Glomerular visceral epithelial cell (primary cell): ENCODE measurements around the gene COPS3.

Experiments used
- DNase-seq: peaks from one replicate; pipeline ENCODE4 v3.0.0-alpha.2; 2016; ENCODE audit errors: extremely low spot score

COPS3 gene

DNA sequence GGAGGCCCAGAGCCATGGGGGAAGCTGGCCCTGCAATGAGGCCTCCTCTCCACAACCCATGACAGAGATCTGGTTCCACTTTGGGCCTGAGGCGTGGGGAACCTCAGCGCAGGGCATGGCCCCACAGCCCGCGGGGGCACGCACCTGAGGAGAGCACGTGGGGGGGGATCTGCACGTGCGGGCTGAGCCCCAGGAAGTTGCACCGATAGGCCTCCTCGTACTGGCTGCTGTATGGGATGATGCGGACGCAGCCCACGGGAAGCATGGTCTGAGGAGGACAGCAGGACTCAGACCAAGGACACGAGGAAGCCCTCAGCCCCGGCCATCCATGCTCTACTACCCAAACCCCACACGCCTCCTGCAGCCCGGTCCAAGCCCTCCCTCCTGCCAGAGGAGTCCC is 64.8 kb downstream of the COPS3 start:
- DNase-seq = no peak

DNA sequence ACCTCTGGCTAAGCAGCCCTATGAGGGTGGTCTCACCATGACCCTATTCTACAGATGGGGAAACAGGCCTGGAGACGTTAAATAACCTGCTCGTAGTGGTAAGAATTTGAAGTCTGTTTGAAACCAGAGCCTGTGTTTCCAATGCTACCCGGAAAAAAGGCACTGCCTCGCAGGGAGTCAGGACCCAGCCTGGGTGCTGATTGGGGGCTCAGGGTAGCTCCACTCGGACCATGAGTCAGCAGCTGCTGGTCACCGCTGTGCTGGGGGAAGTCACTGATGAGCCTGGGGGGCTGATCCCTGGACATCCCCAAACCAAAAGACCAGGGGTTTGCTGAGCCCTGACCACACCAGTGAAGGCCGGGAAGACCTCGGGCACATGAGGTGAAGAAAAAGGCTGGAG is 65.5 kb downstream of the COPS3 start:
- DNase-seq = no peak

DNA sequence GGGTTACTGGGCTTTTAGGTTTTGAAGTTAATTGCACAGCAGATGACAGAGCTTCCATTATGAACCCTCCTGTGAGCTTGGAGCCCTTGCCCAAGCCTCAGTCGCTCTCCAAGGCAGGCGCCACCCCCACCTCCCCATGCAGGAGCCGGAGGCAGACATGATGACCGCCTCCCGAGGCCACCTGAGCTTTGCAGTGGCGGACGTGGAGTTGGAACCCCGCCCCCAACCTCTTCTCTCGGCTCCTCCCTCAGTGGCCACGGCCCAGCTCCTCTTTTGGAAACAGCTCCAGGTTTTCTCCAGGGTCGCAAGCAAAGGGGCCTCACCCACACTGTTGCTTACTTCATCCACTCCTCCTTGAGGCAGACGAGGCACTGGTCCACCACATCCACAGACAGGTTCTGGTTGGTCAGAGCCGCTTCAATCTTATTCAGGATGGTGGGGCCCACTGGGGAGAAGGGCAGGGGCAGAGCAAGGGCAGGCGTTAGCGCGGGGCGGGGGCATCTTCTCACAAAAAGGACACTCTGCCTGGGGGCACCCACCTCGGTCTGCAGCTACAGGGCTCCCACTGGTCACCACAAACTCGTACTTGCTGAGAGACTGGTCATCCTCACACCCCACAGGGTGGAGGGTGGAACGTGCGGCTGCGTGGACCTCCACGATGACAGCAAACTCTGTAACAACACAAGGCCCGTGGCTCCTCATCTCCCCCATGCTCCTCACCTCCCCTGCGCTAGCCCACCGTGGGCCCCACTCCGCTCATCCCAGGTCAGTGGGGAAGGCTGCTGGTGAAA is 66.2 kb downstream of the COPS3 start:
- no peak for DNase-seq

DNA sequence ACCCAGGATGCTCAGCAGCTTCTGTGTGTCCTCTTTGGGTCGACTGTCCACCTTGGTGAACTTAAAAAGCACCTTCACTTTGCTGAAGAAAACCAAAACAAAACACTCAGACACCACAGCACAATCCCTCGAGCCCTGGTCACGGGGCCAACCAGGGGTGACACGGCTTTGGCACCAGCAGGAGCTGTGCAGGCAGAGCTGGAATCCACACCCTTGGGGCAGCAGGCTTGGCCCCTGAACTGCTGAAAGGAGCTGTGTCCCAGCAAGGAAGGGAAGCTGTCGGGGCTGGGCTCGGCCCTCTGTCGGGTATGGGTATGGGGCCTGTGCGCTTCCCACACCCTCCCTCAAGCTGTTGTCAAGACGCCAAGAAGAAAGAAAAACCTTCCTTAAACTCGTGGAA is 67.3 kb downstream of the COPS3 start:
- no peak for DNase-seq

DNA sequence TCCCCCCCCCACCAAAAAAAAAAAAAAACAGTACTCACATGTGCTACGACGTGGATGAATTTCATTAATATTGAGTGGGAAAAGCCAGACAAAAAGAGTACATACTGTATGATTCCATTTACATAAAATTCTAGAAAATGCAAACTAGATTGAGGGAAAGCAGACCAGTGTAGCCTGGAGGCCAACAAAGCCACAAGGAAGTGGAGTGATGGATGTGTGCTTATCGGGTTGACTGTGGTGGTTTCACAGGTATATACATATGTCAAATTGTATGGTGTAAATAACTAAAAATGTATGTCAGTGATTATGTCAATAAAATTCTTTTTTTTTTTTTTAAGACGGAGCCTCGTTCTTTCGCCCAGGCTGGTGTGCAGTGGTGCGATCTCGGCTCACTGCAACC is 73.0 kb downstream of the COPS3 start:
- DNase-seq = no peak

DNA sequence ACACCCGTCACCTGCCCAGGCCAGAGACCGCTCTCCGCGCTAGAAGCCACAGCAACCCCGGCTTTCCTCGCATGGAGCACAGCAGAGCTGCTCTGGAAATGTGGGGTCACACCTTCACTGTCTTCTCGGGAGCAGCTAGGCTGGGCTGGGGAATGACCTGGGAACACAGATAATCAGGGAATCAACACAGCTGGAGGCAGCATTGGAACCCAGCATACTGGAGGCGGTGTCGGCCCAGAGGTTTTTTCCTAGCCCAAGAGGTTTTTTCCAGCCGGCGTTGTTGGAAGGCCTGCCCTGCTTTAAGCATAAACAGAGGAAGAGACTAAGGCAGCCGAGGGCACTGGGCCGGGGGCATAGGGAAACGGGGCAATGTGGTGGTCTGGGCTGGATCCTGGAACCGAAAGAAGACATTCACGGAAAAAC is 74.1 kb downstream of the COPS3 start:
- DNase-seq = no peak

DNA sequence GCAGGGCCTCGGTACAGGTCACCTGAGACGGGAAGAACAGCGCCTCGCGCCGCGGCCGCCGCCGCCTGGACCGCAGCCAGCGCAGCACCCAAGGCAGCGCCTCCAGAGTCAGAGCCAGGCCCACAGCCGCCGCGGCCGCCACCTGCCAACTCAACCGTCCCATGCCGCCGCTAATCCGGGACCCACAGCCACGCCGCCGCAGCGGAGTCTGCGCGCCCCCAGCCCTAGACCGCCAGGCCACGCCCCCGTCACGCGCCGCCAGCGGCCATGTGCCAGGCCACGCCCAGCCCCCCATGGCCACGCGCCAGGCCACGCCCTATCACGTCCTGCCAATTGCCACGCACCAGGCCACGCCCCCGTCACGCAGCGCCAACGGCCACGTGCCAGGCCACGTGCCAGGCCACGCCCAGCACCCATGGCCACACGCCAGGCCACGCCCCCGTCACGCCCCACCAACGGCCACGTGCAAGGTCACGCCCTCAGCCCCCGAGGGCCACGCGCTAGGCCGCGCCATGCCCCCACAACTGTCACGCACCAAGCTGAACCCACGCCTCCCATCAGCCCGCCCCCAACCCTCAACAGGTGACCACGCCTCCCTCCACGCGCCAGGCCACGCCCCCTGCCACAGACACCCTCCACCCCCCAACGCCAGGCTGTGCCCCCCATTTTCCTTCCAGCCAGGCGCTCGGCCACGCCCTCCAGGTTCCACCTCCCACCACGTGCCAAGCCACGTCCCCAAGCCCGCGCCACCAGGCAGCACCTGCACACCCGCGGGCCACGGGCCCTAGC is 74.7 kb downstream of the COPS3 start, which contains the start of gene PLD6:
Gene PLD6, minus strand, starts transcription at position 210 of the 789 bp plus-strand sequence. Its CDS starts 47 bp downstream, at position 163.
- DNase-seq = peak; percentile 90

DNA sequence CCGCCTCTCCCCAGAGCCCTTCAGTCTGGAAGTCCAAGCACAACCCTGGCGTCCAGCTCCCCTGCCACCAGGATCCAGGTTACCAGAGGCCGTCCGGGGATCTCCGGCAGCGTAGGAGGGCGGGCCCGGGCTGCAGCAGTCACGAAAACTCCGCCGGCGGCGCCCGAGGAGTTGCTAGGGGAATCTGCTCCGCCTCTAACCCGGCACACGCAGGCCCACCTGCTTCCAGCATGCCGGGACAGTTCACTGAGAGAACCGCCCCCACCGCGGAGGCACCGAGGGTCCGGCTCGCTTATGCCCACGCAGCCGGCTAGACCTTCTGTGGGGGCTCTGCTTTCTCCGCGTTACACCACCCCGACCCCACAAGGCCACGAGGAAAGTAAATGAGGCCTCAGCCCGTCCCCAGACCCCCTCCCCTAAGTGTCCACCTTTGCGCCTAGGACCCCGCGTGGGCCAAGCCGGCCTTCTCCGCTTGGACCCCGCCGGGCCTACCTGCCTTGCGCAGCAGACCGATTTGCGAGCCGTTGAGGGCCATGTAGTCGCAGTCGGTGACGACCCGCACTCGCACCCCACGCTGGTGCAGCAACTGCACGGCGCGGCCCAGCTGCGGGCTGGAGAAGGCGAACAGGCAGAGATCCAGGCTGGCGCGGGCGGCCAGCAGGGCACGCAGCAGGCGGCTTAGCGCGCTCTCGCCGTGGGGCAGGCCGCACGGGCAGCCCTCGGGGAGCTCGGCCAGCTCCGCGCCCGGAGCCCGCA is 75.5 kb downstream of the COPS3 start:
- DNase-seq = peak; percentile 72

DNA sequence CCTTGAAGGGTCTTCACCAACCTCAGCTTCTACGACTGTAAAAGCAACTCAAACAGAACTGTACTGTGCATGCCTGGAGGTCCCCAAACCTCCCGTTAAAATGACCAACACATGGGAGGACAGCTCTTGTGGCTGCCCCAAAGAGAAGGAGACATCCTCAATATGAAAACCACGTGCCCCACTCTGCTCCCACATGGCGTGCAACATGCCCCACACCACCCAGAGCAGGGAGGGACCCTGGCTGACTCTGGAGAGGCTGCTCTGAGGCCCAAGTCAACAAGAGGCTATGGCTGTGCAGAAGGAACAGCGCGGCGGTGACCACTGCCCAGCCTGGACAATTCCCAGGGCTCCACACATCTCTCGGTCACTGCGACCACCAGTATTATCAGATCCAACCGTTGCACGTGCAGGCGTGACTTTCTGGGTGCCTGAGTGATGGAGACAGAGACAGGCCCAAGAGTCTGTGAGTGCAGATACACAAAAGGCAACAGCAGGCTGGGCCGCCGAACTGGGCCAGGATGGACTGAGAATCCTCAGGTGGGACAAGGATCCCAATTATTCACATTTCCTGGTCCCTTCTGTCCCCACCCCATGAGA is 76.3 kb downstream of the COPS3 start:
- DNase-seq = no peak

DNA sequence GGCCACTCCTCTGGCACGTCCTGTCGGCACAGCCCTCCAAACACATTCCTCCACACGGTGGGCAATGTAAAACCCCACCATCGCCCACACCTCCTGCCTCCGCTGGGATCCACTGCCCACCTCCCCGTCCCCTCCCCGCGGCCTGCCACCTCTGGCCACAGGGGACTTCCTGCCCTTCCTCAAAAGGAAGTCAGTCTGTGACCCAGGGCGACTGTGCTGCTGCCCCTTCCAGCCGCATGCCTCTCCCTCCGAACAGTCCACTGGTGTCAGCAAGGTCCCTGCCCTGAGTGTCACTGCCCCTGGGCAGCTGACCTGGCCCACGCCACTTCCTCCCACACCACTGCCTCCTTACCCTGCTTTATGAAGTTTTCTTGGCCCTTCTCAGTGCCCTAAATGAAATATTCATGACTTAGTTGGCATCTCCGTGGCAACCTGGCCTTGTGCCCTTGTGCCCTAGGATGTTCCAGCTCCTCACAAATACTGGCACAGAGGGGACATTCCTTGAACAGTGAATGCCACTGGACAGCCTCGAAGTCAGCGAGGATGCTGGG is 76.9 kb downstream of the COPS3 start:
- DNase-seq = no peak

DNA sequence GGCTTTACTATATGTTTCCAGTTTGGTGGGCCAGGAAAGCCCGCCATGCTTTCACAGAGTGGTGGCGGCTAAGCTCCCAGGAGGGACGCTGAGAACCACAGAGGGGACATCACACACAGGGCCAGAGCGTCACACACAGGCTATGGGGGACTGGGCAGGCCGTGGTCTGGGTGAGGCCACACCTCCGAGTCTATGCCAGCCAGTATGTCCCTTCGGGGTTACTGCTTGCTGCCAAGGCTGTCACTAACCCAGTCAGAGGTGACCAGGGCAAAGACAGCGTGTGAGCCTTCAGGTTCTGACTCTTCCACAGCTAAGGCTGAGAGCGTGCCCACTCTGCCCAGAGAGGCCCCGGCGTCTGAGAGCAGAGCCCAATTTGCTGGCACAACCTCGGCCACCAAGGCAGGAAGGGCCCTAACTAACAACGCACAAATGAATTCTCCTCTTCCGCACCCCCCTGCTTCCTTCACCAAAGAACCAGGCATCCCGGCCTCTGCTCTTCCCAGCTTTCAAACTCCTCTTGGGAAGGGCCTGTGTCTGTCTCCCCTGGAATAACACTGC is 77.8 kb downstream of the COPS3 start:
- DNase-seq = no peak

DNA sequence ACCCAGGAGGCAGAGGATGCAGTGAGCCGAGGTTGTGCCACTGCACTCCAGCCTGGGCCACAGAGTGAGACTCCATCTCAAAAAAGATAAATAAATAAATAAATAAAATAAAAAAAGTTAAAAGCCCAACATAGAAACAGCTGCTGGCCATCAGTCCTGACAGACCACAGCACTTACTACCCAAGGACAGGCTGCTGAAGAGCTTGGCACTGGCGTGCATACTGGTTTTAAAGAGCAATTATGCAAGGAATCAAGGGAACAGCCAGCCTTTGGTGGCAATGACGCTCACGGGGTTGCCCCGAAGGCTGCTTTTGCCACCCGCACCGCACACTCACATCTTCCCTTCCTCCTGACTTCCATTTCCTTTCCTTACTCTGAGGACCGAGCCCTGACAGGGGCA is 79.1 kb downstream of the COPS3 start:
- no peak for DNase-seq

DNA sequence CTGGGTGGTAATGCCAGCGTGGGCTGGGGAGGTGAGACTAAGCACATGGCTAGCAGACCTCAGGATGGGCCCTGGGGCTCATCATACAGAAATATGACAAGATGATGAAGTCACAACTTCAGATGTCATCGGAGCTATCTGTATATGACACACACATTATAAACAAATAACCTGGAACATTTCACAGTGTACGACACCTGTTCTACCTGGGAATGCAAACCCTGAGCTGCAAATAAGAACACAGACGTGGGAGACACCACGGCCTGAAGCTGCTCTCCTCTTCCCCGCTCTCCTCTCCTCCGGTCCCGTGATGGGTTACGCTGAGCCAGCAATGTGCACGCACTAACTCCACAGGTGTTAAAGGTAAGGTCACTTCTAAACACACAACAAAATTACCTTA is 79.8 kb downstream of the COPS3 start:
- DNase-seq = no peak

DNA sequence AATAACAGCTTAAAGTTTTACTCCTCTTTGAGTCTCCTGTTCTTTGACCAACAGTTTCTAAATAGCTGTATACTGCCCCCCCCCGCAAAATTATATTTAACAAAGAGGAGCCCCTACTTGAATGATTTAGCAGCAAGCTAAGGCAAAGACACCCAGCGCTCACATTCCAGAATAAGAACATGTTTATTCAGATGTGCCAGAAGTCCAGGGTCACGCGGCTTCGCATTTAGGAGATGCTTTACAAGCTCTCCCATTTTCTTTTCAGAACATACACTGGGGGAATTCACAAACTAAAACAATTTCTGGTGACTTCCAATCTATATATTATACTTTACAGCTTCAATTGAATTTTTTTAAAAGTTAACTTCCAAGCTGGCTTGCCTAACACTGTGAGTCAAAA is 80.2 kb downstream of the COPS3 start:
- no peak for DNase-seq

DNA sequence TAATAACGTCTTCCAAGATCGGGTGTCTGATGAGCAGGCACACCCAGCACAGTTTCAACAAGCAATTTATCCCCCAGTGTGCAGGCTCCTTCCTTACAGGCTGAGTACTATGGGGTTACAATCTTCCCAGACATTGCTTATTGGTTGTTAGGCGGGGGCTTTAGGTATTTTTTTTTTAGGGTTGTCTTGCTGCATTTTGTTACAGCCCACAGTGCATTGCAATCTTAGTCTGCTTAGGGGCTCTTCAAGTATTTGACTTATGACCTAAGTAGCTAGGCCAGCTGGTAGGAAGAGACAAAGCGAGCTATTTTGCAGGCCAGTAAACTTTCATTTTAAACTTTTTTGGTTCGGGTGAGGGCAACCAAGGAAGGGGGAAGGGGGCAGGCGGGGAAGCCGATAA is 80.7 kb downstream of the COPS3 start:
- DNase-seq = no peak

DNA sequence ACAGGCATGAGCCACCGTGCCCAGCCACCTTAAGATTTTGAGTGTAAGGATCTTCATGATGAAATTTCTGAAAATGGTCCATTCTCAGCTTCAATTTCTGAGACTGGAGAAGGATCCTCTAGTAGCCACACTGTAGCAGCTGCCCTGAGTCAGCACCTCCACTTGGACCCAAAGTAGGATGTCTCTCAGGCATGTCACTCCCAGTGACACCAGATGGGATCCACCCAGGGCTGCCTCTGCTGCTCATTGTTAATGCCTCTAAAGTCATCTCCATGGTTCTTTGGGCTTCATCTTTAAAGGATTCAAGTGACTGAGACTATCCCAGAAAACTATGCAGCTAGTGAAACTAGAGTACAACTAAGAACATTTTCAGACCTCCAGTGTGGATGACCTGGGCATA is 82.8 kb downstream of the COPS3 start:
- DNase-seq = no peak

DNA sequence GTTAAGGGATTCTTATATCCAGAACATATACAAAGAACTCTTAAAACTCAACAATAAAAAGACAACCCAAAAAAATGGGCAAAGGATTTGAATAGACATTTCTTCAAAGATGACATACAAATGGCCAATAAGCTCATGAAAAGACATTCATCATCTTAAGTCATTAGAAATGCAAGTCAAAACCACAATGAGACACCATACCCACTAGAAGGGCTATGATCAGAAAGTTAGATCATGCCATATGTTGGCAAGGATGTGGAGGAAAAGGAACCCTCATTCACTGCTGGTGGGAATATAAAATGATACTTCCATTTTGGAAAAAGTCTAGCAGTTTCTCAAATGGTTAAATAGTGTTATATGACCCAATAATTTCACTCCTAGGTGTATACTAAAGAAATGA is 84.3 kb downstream of the COPS3 start:
- DNase-seq = peak; percentile 9
